NCI-H2227 treated with DMSO at 0.1 percent for 48 hours (cell line): Measurements from ENCODE around the gene SPTBN1.
"Not testable (repeated sequence)": the region's sequence is repeated elsewhere in the genome, so short reads cannot be mapped to it uniquely, and the experiment has no call there.

Source experiments
- DNase-seq: peaks from one replicate; lab custom pipeline; 2025; lab: John Stamatoyannopoulos, UW

SPTBN1 gene

GRCh38 chr2:54503828-54504227 is 47.7 kb downstream of the SPTBN1 start:
- no peak for DNase-seq

DNA sequence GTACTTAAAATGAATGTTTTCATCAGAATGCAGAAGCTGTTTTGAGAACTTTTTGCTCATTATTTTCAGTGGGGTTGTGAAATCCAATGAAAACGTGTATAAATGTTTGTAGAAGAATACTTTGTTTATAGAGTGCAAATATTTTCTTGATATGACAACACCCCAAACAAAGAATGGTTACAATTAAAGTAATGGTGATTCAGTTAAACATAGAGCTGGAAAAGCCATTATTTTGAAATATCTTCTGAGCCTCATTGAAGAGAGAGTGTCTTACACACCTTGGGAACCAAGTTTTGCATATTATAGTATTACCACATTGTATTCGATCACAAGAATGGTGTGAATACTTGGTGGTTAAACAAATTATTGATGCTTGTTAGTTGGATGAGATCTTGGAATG is 48.7 kb downstream of the SPTBN1 start:
- DNase-seq = no peak

GRCh38 chr2:54508541-54508940 is 52.4 kb downstream of the SPTBN1 start:
- no peak for DNase-seq

DNA sequence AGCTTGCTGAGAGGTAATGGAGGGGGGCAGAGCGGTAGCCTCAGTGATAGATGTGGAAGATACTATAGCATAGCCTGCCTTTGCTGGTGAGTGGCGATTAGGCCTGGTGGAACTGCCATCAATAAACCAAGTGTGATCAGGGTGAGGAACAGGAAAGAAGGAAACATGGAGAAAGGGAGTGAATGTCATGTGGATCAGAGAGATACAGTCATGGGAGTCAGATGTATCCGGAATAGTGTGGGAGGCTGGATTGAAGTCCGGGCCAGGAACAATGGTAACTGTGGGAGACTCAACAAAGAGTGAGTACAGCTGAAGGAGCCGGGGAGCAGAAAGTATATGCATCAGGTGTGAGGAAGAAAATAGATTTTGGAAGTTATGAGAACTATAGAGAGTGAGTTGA is 52.9 kb downstream of the SPTBN1 start:
- DNase-seq = not testable (repeated sequence)

- DNase-seq = no peak
Observed at GRCh38 chr2:54510916-54511315, 54.8 kb downstream of the SPTBN1 start.

- no peak for DNase-seq
Observed at GRCh38 chr2:54512183-54512582, 56.1 kb downstream of the SPTBN1 start.

GRCh38 chr2:54512663-54513362 is 56.7 kb downstream of the SPTBN1 start:
- DNase-seq = no peak

GRCh38 chr2:54513363-54513715 is 57.2 kb downstream of the SPTBN1 start:
- DNase-seq = no peak

DNA sequence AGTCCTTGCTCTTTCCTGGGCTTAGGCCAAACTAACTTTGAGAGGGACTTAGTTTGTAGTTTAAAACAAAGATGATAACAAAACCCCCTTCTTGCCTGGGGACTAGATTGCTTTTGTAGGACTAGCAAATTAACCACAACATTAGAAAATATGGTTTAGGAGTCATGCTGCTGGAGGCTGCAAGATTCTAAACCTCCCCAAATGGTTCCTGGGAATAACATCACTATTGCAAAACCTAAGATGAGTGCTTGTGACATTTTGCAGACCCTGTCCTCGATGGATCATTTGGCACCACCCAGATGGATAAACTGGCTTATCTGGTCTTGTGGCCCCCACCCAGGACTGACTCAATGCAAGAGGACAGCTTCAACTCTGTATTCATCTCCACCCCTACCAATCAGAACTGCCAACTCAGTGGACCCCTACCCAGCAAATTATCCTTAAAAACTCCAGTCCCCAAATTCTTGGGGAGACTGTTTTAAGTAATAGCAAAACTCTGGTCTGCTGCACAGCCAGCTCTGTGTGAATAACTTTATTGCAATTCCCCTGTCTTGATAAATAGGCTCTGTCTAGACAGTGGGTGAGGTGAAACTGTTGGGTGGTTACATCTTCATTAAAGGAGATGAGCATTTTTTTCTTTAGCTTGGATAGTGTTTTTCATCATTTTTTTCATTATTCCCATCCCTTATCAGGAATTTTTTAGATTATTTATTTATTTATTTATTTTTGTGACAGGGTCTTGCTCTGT is 58.9 kb downstream of the SPTBN1 start:
- DNase-seq = no peak

DNA sequence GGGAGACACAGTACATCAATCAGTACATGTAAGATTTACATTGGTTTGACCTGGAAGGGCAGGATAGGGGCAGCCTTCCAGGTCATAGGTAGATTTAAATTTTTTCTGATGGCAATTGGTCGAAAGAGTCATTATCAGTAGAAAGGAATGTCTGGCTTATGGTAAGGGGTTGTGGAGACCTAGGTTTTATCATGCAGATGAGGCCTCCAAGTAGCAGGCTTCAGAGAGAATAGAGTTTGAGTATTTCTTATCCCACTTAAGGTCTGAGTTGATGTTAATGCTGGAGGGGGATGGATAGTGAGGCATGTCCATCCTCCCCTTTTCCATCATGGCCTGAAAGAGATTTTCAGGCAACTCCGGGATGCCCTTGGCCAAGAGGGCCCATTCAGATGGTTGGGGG is 60.7 kb downstream of the SPTBN1 start:
- no peak for DNase-seq

GRCh38 chr2:54518016-54518415 is 61.9 kb downstream of the SPTBN1 start:
- not testable (repeated sequence) for DNase-seq

DNA sequence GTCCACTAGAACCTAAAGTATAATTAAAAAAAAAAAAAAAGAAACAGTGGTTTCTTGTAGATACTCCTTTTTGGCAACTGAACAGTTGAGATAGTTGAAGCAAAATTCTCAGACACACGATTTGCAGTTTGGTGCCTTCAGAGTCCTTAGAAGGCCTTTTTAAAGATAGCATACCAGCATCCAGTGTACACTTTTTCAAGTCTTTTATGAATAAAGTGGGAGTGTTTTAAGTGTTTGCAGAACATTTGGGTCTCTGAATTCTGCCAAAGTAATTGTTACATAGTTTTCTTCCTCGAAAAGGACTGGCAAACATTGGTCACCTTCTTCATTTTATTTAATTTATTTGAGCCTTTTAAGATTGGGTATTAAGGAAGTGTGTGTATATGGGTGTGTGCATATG is 62.3 kb downstream of the SPTBN1 start:
- no peak for DNase-seq

DNA sequence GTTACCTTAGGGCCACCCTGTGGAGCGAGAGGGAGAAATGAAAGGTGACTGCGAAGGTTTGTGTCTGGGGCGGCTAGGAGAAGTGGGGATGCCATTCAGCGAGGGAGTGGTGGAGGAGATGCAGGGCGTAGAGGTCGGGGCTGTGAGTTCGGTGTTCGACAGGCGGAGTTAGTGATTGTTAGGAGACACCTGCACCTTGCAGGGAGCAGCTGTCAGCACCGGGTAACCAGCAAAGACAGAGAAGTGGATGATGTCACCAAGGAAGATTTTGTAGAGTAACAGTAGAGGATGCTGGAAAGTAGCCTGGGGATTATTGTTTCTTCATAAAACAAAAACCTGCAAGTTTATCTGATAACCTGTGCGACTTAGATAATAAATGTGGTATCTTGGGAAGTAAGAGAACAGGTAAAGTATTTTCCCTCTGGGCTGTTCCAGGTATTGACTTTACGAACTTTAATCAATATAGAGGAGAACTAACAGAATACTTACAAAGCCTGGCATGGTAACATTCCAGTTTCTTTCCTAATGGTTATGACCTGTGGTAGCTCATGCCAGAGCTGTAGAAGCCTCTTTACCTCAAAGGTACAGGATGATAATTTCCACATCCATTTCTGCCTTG is 63.8 kb downstream of the SPTBN1 start:
- no peak for DNase-seq

DNA sequence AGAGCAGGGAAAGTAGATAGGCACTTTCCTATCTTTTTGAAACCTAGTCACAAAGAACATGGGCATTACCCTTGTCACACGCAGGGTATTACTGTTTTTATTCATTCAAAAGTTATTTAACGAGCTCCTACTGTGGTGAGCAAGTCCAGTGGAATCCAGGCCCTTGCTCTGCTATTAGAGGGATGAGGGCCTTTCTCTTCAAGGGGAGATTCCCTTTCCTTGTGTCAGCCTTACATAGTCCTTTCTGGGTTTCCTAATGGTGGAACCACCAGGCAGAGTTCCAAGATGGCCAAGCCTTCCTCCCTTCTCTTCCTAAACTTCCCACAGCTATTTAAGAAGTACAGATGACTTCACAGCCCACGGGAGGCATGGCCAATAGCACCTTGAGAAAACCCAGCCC is 64.6 kb downstream of the SPTBN1 start:
- DNase-seq = no peak

DNA sequence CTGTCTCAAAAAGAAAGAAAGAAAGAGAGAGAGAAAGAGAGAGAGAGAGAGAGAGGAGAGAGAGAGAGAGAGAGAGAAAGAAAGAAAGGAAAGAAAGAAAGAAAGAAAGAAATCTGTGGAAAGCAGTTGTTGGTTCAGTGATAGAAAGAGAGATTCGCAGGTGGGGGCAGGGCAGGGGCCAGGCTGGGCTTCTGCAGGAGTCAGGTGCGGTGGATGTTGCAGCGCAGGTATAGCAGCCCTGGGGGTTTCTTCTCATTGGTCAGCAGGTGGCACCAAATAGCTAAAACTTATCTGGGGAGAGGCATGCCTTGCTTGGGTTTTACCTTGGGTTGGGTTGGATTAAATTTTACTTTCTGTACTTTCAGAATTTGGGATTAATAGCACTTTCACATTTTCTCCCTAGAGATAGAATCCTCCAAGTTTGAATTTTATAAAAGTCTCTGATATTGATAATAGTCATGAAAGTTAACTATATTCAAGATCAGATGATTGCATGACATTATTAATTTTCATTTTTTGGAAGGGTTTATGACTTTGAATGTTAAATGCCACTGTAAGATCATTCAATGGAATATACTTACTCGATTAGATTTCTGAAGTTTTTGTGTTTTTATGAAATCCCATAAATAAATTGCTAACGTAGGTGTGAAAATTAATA is 66.6 kb downstream of the SPTBN1 start:
- peak; percentile 36 for DNase-seq

- DNase-seq = no peak
Observed at GRCh38 chr2:54523324-54523959, 67.3 kb downstream of the SPTBN1 start.

DNA sequence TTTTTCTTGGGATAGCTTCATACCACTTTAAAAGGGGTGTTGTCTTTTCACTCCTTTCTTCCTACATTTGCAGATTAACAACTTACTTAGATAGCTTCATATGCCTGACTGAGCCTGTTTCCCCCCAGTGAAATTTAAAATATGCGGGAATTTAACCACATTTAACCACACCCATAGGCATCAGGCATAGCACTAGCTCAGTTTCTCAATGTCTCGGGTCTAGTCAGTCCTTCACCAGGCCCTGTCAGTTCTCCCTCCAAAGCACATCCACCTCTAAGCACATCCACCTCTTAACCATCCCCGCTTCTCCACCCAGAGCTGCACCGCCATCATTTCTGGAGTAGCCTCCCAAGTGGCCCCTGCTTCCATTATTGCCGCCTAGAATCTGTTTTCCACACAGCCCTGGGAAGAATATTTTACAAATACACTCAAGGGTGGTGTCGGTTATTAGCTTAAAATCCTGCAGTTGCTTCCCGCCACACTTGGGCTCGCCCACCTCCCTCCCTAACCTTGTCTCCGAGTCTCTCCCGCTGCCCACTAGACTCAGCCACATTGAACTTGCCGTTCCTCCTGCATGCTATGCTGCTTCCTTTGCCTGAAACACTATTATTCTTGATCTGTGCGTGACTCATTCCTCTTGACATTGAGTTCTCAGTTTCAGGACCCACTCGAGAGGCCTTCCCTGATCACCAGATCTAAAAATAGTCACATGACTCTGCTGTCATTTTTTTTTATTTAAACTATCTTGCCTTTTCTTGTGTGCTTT is 68.3 kb downstream of the SPTBN1 start:
- peak; percentile 68 for DNase-seq

DNA sequence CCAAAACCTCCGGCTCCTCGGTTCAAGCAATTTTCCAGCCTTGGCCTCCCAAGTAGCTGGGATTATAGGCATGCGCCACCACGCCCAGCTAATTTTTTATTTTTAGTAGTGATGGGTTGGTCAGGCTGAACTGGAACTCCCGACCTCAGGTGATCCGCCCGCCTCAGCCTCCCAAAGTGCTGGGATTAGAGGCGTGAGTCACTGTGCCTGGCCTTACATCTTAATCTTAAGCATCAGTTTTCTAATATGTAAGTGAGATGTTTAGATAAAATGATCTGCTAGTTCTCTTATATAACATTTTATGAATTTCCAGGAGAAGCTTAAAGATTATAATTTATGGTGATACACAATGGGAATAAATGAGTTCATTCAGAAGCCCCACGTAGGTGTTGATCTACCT is 69.2 kb downstream of the SPTBN1 start:
- no peak for DNase-seq

DNA sequence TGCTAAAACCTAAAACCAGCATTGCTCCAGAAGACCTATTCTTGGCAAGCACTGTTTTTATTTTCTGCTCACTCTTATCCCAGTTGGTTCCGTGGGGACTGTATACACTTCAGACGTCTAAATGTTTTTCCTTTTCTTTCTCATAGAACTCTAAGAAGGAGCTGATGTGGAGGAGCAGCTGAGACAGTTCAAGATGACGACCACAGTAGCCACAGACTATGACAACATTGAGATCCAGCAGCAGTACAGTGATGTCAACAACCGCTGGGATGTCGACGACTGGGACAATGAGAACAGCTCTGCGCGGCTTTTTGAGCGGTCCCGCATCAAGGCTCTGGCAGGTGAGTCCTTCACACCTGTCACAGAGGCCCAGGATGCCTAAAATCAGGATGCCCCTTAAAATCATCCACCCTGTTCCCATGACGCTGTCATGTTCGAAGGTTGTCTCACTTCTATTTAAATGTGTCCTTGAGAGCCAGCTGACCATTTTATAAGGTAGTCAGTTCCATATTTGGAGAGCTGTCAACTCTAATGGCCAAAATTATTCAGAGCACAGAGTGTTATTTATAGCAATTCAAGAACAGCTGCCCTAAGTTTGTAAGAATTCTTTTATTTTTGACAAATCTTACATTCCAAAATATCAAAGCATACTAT is 70.2 kb downstream of the SPTBN1 start:
- no peak for DNase-seq

GRCh38 chr2:54528311-54528955 is 72.3 kb downstream of the SPTBN1 start:
- DNase-seq = no peak
